Sigmoid colon (tissue), 4 donors: ENCODE measurements around the gene SLC39A6.

Source experiments
- CTCF ChIP-seq, 4 experiments: fragments of 450-650 bp in 3 of 4; fragments of 200-600 bp in 1 of 4; IDR thresholded peaks; one replicate each; pipeline ENCODE4 v1.5.1; 2016 to 2019; ENCODE audit warnings: antibody characterized with exemption in 4 of 4, mild to moderate bottlenecking in 3 of 4, moderate library complexity in 2 of 4
- POLR2AphosphoS5 ChIP-seq, 4 donors: sonication (generic); formaldehyde crosslinking; IDR thresholded peaks; one replicate each; pipeline ENCODE4 v1.6.1; 2017; ENCODE audit warnings: antibody characterized with exemption in 4 of 4

DNA sequence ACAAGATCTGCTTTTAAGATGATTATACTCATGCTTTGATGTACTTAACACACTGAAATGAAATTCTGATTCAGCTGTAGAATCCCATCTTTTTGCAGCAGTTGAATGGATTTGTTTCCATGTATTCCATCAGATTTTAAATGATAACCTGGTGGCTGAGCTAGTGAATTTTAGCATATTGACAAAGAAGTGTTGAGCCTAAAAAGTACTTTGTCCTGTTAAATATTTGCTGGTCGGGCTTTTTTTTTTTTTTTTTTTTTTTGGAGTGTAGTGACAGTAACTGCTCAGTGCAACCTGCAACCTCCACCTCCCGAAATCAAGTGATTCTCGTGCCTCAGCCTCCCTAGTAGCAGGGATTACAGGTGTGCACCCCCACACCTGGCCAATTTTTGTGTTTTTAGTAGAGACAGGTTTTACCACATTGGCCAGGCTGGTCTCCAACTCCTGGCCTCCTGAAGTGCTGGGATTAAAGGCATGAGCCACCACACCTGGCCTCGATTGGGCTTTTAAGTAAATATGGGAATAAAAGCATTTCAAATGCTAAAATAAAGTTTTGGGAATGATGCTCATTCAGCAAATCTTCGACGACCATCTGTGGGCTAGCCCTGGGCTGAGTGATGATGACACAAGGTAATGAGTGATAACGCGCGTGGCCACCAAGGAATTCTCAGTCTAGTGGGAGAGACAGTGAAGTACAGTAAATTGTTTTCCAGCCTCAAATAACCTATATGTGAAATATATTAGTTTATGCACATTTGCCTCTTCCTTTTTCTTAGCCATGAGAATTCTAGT, 2.7 kb upstream of the SLC39A6 start:
- TF ChIP-seq CTCF (IDR thresholded peaks at IDR 0.05) = no peak
- no peak for TF ChIP-seq POLR2AphosphoS5 (IDR thresholded peaks at IDR 0.05)
